Measurements from ENCODE around the gene NOS3.

Gene NOS3

DNA sequence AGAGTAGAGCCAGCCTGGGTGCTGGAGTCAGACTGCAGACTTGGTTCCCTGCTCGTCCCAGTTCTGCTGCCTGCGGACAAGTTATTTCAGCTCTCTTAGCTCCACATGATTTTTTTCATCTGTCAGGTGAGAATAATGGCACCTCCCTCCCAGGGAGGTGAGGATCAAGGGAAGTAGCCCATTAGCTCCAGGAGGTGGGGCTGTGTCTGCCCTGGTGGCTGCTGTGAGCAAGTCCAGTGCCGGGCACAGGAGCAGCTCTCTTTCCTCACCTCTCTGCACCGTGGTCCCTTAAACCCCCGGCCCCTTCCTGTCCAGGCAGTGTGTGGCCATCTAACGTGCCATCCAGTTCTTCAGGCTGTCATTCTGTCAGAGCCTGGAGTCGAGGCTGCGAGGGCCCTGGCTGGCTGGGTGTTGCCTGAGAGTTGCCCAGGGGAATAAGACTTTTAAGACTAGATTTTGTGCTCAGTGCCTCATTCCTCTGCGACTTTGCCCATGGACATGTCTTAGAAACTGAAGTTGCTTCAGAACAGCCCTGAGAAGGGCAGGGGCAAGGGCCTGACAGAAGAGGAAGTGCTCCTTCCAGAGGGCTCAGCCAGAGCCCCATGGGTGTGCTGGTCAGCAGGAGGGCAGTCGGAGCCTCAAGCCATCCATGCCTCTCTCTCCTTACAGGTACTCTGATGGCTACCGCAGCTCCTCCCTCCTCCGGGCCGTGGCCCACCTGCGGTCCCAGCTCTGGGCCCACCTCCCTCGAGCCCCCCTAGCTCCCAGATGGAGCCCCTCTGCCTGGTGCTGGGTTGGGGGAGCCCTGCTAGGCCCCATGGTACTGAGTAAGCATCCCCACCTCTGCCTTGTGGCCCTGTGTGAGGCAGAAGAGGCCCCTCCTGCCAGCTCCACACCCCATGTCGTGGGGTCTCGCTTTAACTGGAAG lies 42.4 kb downstream of the NOS3 start:
- no peak overlapping the region for H2AFZ ChIP-seq (ENCODE audit: low read depth, low read length)
- H3K4me1 ChIP-seq (ENCODE audit: low read length): peaks cover 3% of the 10 kb centered on the region; the same call in 1 of the 2 replicates
- TF ChIP-seq EZH2phosphoT487 (IDR thresholded peaks at IDR 0.05; ENCODE audit: low read depth) (no peak), CTCF (IDR thresholded peaks at IDR 0.05; ENCODE audit: low read depth, low read length) (no peak)
- H3K4me3 ChIP-seq (ENCODE audit: low read length): no peak overlapping the region
- no peaks in the 10 kb centered on the region for H4K20me1 ChIP-seq (ENCODE audit: insufficient read depth, low read length)
- H3K9ac ChIP-seq (ENCODE audit: low read length): no peak overlapping the region
- no peak overlapping the region for H3K27ac ChIP-seq (ENCODE audit: low read length)
- no peaks in the 10 kb centered on the region for H3K27me3 ChIP-seq (ENCODE audit: low read depth, low read length)
- H3K9me3 ChIP-seq (ENCODE audit: insufficient read depth, low read length): no peaks in the 10 kb centered on the region
- H3K79me2 ChIP-seq (ENCODE audit: low read length): peaks cover 11% of the 10 kb centered on the region
- no peak overlapping the region for H3K4me2 ChIP-seq (ENCODE audit: low read length)
- H3K36me3 ChIP-seq (replicated peaks; ENCODE audit: low read depth, low read length): no peaks in the 10 kb centered on the region

DNA sequence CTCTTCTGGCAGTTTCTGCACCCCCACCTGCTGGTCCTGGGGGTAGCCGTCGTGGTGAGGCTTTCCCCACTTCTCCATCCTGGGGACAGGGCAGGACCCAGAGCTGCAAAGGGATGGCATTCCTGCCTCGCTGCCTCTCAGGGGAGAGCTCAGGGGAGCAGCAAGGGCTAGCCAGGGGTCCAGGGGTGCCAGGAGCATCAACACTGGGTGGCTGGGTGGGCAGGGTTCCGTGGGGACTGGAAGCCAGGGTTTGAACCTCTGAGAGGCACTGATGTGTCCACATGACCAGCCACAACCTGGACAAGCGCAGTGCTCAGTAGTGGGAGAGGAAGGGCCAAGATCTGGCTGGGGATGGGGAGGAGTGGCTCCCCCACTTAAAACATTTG lies 43.0 kb downstream of the NOS3 start:
- Histone ChIP-seq H4K20me1 (ENCODE audit: insufficient read depth, low read length) (no peaks in the 10 kb centered on the region), H3K79me2 (ENCODE audit: low read length) (peaks cover 8% of the 10 kb centered on the region), H3K36me3 (replicated peaks; ENCODE audit: low read depth, low read length) (no peaks in the 10 kb centered on the region), H3K9me3 (ENCODE audit: insufficient read depth, low read length) (no peaks in the 10 kb centered on the region), H3K4me3 (ENCODE audit: low read length) (no peak overlapping the region), H2AFZ (ENCODE audit: low read depth, low read length) (no peak overlapping the region), H3K4me1 (ENCODE audit: low read length) (peaks cover 3% of the 10 kb centered on the region; the same call in 1 of the 2 replicates), H3K27ac (ENCODE audit: low read length) (no peak overlapping the region), H3K4me2 (ENCODE audit: low read length) (no peak overlapping the region), H3K27me3 (ENCODE audit: low read depth, low read length) (no peaks in the 10 kb centered on the region), H3K9ac (ENCODE audit: low read length) (no peak overlapping the region)
- TF ChIP-seq CTCF (IDR thresholded peaks at IDR 0.05; ENCODE audit: low read depth, low read length): no peak
- TF ChIP-seq EZH2phosphoT487 (IDR thresholded peaks at IDR 0.05; ENCODE audit: low read depth): no peak

DNA sequence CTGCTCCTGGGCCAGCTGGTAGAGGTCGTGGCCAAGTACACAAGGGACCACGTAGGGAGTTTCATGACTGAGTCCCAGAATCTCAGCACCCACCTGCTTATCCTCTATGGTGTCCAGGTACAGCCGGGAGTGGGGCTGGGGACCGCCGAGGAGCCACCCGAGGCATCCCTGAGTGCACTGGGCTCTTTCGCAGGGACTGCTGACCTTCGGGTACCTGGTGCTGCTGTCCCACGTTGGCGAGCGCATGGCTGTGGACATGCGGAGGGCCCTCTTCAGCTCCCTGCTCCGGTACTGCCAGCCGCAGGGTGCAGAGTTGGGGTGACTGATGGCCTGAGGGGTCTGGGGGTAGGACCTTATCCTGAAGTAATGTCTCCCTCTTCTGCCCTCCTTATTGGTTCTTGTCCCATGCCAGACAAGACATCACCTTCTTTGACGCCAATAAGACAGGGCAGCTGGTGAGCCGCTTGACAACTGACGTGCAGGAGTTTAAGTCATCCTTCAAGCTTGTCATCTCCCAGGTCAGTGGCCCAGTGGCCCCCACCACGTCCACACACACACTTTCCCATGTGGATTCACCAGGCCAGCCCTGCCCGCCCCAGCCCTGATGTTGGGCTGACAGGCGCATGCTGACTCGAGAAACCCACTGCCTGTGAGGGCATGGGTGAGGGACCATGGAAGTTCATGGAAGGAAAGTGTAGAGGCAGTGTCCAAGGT lies 43.7 kb downstream of the NOS3 start:
- TF ChIP-seq EZH2phosphoT487 (IDR thresholded peaks at IDR 0.05; ENCODE audit: low read depth) (no peak), CTCF (IDR thresholded peaks at IDR 0.05; ENCODE audit: low read depth, low read length) (no peak)
- no peak overlapping the region for H3K27ac ChIP-seq (ENCODE audit: low read length)
- no peaks in the 10 kb centered on the region for H3K9me3 ChIP-seq (ENCODE audit: insufficient read depth, low read length)
- H3K36me3 ChIP-seq (replicated peaks; ENCODE audit: low read depth, low read length): no peaks in the 10 kb centered on the region
- H3K9ac ChIP-seq (ENCODE audit: low read length): no peak overlapping the region
- no peak overlapping the region for H3K4me3 ChIP-seq (ENCODE audit: low read length)
- no peaks in the 10 kb centered on the region for H4K20me1 ChIP-seq (ENCODE audit: insufficient read depth, low read length)
- no peak overlapping the region for H2AFZ ChIP-seq (ENCODE audit: low read depth, low read length)
- H3K27me3 ChIP-seq (ENCODE audit: low read depth, low read length): no peaks in the 10 kb centered on the region
- H3K4me2 ChIP-seq (ENCODE audit: low read length): no peak overlapping the region
- H3K4me1 ChIP-seq (ENCODE audit: low read length): no peaks in the 10 kb centered on the region
- H3K79me2 ChIP-seq (ENCODE audit: low read length): peaks cover 4% of the 10 kb centered on the region; the same call in 1 of the 2 replicates

All from OCI-LY3 (cell line).